ENCODE results near the gene NELFA.

Gene NELFA

GRCh38 chr4:1962980-1963379 lies 45.8 kb downstream of the NELFA start:
- TF ChIP-seq SIN3A (IDR thresholded peaks at IDR 0.05; ENCODE audit: borderline replicate concordance, insufficient read depth, low read length), result no peak
- TF ChIP-seq REST (IDR thresholded peaks at IDR 0.05; ENCODE audit: insufficient read depth in 1 of 2, low read depth in 2 of 2, low read length in 2 of 2), result no peak
- TF ChIP-seq FOXP2 (optimal IDR thresholded peaks at IDR 0.05; ENCODE audit: borderline replicate concordance, extremely low read depth, extremely low read length, insufficient read depth), result no peak
- TF ChIP-seq POLR2AphosphoS5 (IDR thresholded peaks at IDR 0.05; ENCODE audit: low read depth, low read length), result no peak
- no peak for TF ChIP-seq TAF1 (IDR thresholded peaks at IDR 0.05; ENCODE audit: borderline replicate concordance, insufficient read depth, low read length)

GRCh38 chr4:1961563-1961962 lies 47.2 kb downstream of the NELFA start:
- TF ChIP-seq SIN3A (IDR thresholded peaks at IDR 0.05; ENCODE audit: borderline replicate concordance, insufficient read depth, low read length) (no peak), TAF1 (IDR thresholded peaks at IDR 0.05; ENCODE audit: borderline replicate concordance, insufficient read depth, low read length) (no peak), FOXP2 (optimal IDR thresholded peaks at IDR 0.05; ENCODE audit: borderline replicate concordance, extremely low read depth, extremely low read length, insufficient read depth) (no peak), POLR2AphosphoS5 (IDR thresholded peaks at IDR 0.05; ENCODE audit: low read depth, low read length) (no peak), REST (IDR thresholded peaks at IDR 0.05; ENCODE audit: insufficient read depth in 1 of 2, low read depth in 2 of 2, low read length in 2 of 2) (no peak)

GRCh38 chr4:1961038-1961437 lies 47.7 kb downstream of the NELFA start:
- no peak for TF ChIP-seq TAF1 (IDR thresholded peaks at IDR 0.05; ENCODE audit: borderline replicate concordance, insufficient read depth, low read length)
- TF ChIP-seq FOXP2 (optimal IDR thresholded peaks at IDR 0.05; ENCODE audit: borderline replicate concordance, extremely low read depth, extremely low read length, insufficient read depth), result no peak
- no peak for TF ChIP-seq REST (IDR thresholded peaks at IDR 0.05; ENCODE audit: insufficient read depth in 1 of 2, low read depth in 2 of 2, low read length in 2 of 2)
- no peak for TF ChIP-seq SIN3A (IDR thresholded peaks at IDR 0.05; ENCODE audit: borderline replicate concordance, insufficient read depth, low read length)
- TF ChIP-seq POLR2AphosphoS5 (IDR thresholded peaks at IDR 0.05; ENCODE audit: low read depth, low read length), result no peak

- TF ChIP-seq REST (IDR thresholded peaks at IDR 0.05; ENCODE audit: insufficient read depth in 1 of 2, low read depth in 2 of 2, low read length in 2 of 2), result no peak
These were observed 48.5 kb downstream of the NELFA start for GRCh38 chr4:1960170-1960825.

GRCh38 chr4:1959104-1959384 lies 49.7 kb downstream of the NELFA start:
- no peak for TF ChIP-seq POLR2AphosphoS5 (IDR thresholded peaks at IDR 0.05; ENCODE audit: low read depth, low read length)
- TF ChIP-seq FOXP2 (optimal IDR thresholded peaks at IDR 0.05; ENCODE audit: borderline replicate concordance, extremely low read depth, extremely low read length, insufficient read depth), result no peak
- no peak for TF ChIP-seq TAF1 (IDR thresholded peaks at IDR 0.05; ENCODE audit: borderline replicate concordance, insufficient read depth, low read length)

Measured in PFSK-1 (cell line).